D721Med (cell line): Measurements from ENCODE around the gene ENOX1.

Experiments used
- DNase-seq: peaks from one replicate; pipeline ENCODE4 v3.0.0; 2011; ENCODE audit warnings: low spot score; ENCODE audit not compliant: insufficient read length
- FAIRE-seq: peaks from 2 replicates; lab custom pipeline; 2011; peaks lifted over from hg19 to GRCh38; lab: Jason Lieb, UNC
- TF ChIP-seq, protein P1 (sequence below): IDR thresholded peaks from 2 replicates; pipeline ENCODE4 v1.5.1; 2012; ENCODE audit warnings: mild to moderate bottlenecking, control low read depth; ENCODE audit not compliant: insufficient read depth; ENCODE audit errors: missing control alignments

ENOX1 gene

DNA sequence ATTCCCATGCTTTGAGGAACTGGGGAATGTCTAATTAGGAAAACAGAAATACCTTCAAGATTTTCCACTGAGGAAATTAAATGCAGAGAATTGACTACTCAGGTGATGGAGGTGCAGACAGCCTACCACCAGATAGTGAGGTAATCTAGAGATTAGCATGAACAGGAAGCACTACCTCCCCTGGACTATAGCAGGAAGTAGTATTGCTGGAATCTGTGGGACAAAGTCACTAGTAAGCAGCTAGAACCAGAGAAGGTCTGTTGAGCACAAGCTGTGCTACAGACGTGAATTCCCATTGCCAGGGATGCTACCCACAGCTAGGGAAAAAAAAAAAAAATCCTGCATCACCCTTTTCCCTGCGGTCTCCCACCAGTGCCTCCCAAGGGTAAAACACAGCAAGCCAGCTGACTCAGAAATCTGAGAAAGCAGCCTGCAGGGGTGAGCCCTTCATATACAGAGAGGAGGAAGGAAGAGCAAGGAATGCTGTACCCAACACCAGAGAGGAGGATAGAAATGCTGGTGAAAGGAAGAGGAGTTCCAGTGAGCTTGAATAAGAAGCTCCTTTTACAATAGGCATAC lies 10.2 kb downstream of the ENOX1 start:
- DNase-seq (no peak), FAIRE-seq (no peak)
- TF ChIP-seq, protein P1, sequence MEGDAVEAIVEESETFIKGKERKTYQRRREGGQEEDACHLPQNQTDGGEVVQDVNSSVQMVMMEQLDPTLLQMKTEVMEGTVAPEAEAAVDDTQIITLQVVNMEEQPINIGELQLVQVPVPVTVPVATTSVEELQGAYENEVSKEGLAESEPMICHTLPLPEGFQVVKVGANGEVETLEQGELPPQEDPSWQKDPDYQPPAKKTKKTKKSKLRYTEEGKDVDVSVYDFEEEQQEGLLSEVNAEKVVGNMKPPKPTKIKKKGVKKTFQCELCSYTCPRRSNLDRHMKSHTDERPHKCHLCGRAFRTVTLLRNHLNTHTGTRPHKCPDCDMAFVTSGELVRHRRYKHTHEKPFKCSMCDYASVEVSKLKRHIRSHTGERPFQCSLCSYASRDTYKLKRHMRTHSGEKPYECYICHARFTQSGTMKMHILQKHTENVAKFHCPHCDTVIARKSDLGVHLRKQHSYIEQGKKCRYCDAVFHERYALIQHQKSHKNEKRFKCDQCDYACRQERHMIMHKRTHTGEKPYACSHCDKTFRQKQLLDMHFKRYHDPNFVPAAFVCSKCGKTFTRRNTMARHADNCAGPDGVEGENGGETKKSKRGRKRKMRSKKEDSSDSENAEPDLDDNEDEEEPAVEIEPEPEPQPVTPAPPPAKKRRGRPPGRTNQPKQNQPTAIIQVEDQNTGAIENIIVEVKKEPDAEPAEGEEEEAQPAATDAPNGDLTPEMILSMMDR, result no peak

DNA sequence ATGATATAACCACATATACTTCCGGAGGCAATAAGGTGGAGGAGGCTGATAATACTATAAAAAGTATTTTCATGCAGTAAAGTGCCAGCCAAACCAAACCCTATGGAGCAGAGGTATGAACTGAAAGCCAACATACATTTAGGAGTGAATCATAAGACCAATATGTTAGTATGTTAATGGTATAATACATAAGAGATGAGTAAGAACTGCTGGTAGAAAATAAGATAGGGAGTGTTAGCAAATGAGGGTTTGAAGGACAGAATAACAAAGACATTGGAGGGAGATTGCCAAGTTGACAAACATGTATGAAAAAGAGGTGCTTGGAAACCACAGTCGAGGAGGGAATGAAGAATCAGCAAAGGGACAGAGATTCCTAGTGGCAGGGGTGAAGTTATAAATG lies 10.8 kb downstream of the ENOX1 start:
- TF ChIP-seq, protein P1, result no peak
- DNase-seq (no peak), FAIRE-seq (no peak)

DNA sequence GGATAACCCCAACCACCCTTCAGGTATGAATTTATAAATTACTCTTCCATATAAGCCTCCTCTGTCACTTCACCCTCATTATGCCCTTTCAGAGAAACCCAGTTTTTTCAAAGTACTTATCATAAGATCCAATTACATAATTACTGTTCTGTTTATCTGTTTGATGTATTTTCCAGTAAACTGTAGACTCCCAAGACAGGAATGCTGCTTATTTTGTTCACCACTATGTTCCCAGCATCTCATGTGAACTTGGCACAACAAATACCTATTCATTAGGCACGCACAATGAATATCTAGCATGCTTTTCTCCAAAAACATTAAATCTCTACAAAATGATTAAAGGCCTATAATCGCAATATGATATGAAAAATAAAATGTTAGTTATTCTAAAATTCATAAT lies 13.2 kb downstream of the ENOX1 start:
- DNase-seq, result no peak
- no peak for FAIRE-seq
- TF ChIP-seq, protein P1, result no peak

DNA sequence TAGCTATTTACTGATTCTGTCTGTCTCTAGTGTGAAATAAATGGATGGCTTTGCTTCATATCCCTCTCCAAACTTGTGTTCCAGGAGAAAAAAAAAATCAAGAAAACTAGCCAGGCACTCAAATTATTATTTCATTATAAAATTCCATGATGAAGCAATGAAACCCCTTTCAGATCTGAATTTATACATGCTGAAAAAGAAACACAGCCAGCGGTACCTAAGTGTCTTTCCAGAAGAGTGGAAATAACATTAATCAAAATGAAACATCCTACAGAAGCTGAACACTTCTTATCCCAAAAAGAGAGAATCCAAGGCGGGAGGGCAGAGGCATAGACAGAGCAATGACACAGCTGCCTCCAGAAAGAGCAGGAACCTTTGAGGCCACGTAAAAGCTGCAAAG lies 15.9 kb downstream of the ENOX1 start:
- TF ChIP-seq, protein P1, result no peak
- FAIRE-seq (no peak), DNase-seq (no peak)

DNA sequence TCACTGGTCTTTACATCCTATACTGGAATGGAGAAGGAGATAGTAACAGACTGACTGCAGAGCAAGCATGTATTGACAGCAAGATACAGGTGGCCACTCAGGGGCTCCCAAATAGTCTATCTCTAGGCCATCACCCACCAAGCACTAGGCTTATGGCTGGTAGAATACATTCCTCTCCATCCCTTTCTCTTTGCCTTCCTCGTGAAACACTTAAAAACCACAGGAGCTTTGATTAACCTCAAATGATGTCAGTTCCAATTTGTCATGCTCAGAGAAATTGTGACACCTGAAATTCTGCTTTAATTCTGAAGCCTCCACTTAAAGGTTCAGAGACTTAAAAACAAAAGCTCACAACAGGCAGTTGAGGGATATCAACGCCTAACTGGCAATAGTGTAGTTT lies 17.2 kb downstream of the ENOX1 start:
- FAIRE-seq (no peak), DNase-seq (no peak)
- TF ChIP-seq, protein P1, result no peak

DNA sequence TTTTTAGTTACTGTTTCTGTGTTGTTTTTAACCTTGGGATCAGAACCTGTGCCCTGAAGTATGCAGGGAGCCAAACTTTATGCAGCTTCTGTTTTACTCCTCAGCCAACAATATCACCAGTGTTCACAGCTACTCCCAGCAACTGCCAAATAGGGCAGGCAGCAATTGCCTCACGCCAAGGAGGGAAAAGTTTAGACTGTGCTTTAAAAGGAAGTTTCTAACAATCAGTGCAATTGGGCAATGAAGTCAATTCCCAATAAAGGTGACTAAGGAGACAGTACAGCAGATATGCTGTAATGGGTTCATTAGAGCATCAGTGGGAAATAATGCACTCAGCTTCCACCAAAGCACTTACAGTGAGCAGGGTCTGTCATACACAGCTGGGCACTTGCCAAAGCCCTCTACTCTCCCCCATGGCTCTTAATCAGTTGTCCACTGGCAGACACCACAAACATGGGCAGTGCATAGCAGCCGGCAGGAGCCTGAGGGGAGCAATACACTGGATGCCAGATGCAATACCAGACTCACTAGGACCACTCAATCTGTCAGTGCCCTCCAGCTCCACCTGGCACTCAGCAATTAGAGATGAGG lies 19.3 kb downstream of the ENOX1 start:
- DNase-seq, result no peak
- FAIRE-seq, result no peak
- TF ChIP-seq, protein P1, result no peak

DNA sequence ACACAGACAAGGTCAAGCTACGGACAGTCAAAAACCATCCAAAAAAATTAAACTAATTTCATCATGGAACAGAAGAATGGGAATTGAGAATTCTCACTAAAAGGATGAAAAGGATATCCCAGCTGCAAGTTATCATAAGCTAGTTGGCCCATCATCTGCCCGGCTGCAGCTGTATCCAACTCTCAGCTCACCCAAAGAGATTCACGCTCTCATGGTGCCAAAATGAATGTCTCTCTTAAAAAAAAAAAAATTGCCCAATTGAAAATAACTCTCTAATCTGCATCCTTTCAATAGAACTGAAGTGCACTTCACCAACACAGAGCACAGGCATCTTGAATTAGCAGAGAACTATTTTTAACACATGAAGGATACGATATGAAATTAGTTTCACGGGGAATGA lies 20.0 kb downstream of the ENOX1 start:
- FAIRE-seq (no peak), DNase-seq (no peak)
- TF ChIP-seq, protein P1, result no peak
